Sigmoid colon (tissue), 7 donors: ENCODE results near the gene CDK3. TPM values are rescaled to one million over a fixed set of nuclear protein-coding genes. Genes with fewer than 3 reads are reported as not detected.

Experiments used
- DNase-seq: peaks from one replicate; pipeline ENCODE4 v3.0.0-alpha.2; 2019
- H3K27ac ChIP-seq, 4 donors: fragments of 200-600 bp; sonication (generic); one replicate each; pipeline ENCODE4 v1.5.1; 2016 to 2019; ENCODE audit warnings: mild to moderate bottlenecking in 1 of 4
- H3K27me3 ChIP-seq, 3 donors: fragments of 200-600 bp; sonication (generic); one replicate each; pipeline ENCODE4 v1.5.1; 2019; ENCODE audit warnings: mild to moderate bottlenecking in 1 of 3
- H3K36me3 ChIP-seq, 4 donors: fragments of 200-600 bp; sonication (generic); one replicate each; pipeline ENCODE4 v1.5.1; 2016 to 2019
- H3K4me1 ChIP-seq, 4 donors: fragments of 200-600 bp; sonication (generic); one replicate each; pipeline ENCODE4 v1.5.1; 2017 to 2019
- H3K4me3 ChIP-seq, 4 donors: fragments of 200-600 bp; sonication (generic); one replicate each; pipeline ENCODE4 v1.5.1; 2017 to 2019; ENCODE audit warnings: mild to moderate bottlenecking in 2 of 4, moderate library complexity in 1 of 4
- H3K9me3 ChIP-seq, 4 donors: fragments of 200-600 bp in 3 of 4; sonication (generic) in 3 of 4; one replicate each; pipeline versions ENCODE4 v1.5.1 to v1.6.1; 2013 to 2019
- CTCF ChIP-seq, 4 experiments: fragments of 450-650 bp in 3 of 4; fragments of 200-600 bp in 1 of 4; IDR thresholded peaks; one replicate each; pipeline ENCODE4 v1.5.1; 2016 to 2019; ENCODE audit warnings: antibody characterized with exemption in 4 of 4, mild to moderate bottlenecking in 3 of 4, moderate library complexity in 2 of 4
- EP300 ChIP-seq, 4 donors: sonication (generic); formaldehyde crosslinking; IDR thresholded peaks; one replicate each; pipeline ENCODE4 v1.6.1; 2017; ENCODE audit warnings: antibody characterized with exemption in 4 of 4
- POLR2A ChIP-seq, 2 donors: fragments of 450-650 bp; IDR thresholded peaks; one replicate each; pipeline ENCODE4 v1.6.1; 2016; ENCODE audit warnings: antibody characterized with exemption in 2 of 2, mild to moderate bottlenecking in 2 of 2, moderate library complexity in 2 of 2
- POLR2AphosphoS5 ChIP-seq, 4 donors: sonication (generic); formaldehyde crosslinking; IDR thresholded peaks; one replicate each; pipeline ENCODE4 v1.6.1; 2017; ENCODE audit warnings: antibody characterized with exemption in 4 of 4
- WGBS, 2 donors: extraction: QIAGEN DNeasy Blood & Tissue Kit; methylation state at CpG; one replicate each; pipeline ENCODE4 v1.1.7; 2013; 5-methylcytosine and 5-hydroxymethylcytosine counted together
- intact Hi-C: fragments of 100-400 bp; cut with DNase I; formaldehyde crosslinking; loops from one replicate; pipeline ENCODE4 v1.15.1; 2023
- polyA plus RNA-seq, 3 donors: library from polyadenylated mRNA; stranded (reverse); fragments of 200-250 nt; gene quantifications; one replicate each; pipeline ENCODE4 v1.2.3, GENCODE V29; 2013
- total RNA-seq, 4 donors: library from RNA; depleted of rRNA; stranded (reverse); fragments of >200 nt; gene quantifications; one replicate each; pipeline ENCODE4 v1.1.0, GENCODE V29; 2016
- donor health status: healthy with polysubstance abuse.
- donor health status: Bipolar disorder and iron deficiency.
- donor health status: healthy.

The CDK3 gene
- total and polyA plus RNA-seq, 7 donors, result 0.71 to 15.0 (median 7.3) TPM; not detected in 1

GRCh38 chr17:76005263-76006149 is 4.9 kb downstream of the CDK3 start:
- peaks cover 0 to 10% (median 0%) of the 10 kb centered on the region in 4 donors for H3K4me1 ChIP-seq
- H3K9me3 ChIP-seq, result no peaks in the 10 kb centered on the region
- WGBS, 2 donors, result 43 to 53% methylated on average over 16 of the region's 16 CpGs
- H3K27me3 ChIP-seq, result no peaks in the 10 kb centered on the region
- TF ChIP-seq EP300 (IDR thresholded peaks at IDR 0.05) (no peak), CTCF (IDR thresholded peaks at IDR 0.05) (peak; percentile 45 to 63 (median 62)), POLR2AphosphoS5 (IDR thresholded peaks at IDR 0.05) (peak in 1 of 4 donors; percentile 34), POLR2A (IDR thresholded peaks at IDR 0.05) (no peak)
- no peak overlapping the region for H3K27ac ChIP-seq
- H3K4me3 ChIP-seq, result no peak overlapping the region
- peaks cover 0 to 4% (median 0%) of the 10 kb centered on the region in 4 donors for H3K36me3 ChIP-seq
- peak; percentile 85 for DNase-seq
- intact Hi-C loops, result loop anchor here (1.0 to 10.0 kb wide), 2 partner anchors 100 to 179 kb away; no protein-coding TSS in a partner anchor

GRCh38 chr17:76007131-76007849 is 6.6 kb downstream of the CDK3 start:
- TF ChIP-seq CTCF (IDR thresholded peaks at IDR 0.05), result no peak
- no peak for TF ChIP-seq POLR2A (IDR thresholded peaks at IDR 0.05)
- no peak for TF ChIP-seq EP300 (IDR thresholded peaks at IDR 0.05)
- TF ChIP-seq POLR2AphosphoS5 (IDR thresholded peaks at IDR 0.05), result no peak
- Histone ChIP-seq H3K27ac (no peak overlapping the region), H3K4me3 (no peak overlapping the region), H3K27me3 (no peaks in the 10 kb centered on the region), H3K9me3 (no peaks in the 10 kb centered on the region), H3K4me1 (peaks cover 0 to 9% (median 0%) of the 10 kb centered on the region in 4 donors), H3K36me3 (no peaks in the 10 kb centered on the region)
- intact Hi-C loops, result loop anchor here (10.0 kb wide), 1 partner anchor 178 kb away; no protein-coding TSS in a partner anchor
- DNase-seq, result no peak
- WGBS, 2 donors, result 94 to 95% methylated on average over 39 of the region's 39 CpGs

GRCh38 chr17:76007850-76008165 is 7.2 kb downstream of the CDK3 start:
- no peaks in the 10 kb centered on the region for H3K36me3 ChIP-seq
- no peak overlapping the region for H3K4me3 ChIP-seq
- 89 to 90% methylated on average over 16 of the region's 16 CpGs for WGBS, 2 donors
- no peaks in the 10 kb centered on the region for H3K27me3 ChIP-seq
- H3K9me3 ChIP-seq, result no peaks in the 10 kb centered on the region
- DNase-seq, result no peak
- intact Hi-C loops, result loop anchor here (10.0 kb wide), 1 partner anchor 177 kb away; no protein-coding TSS in a partner anchor
- TF ChIP-seq POLR2A (IDR thresholded peaks at IDR 0.05), result no peak
- no peak for TF ChIP-seq POLR2AphosphoS5 (IDR thresholded peaks at IDR 0.05)
- TF ChIP-seq CTCF (IDR thresholded peaks at IDR 0.05), result no peak
- TF ChIP-seq EP300 (IDR thresholded peaks at IDR 0.05), result no peak
- H3K4me1 ChIP-seq, result peaks cover 0 to 9% (median 0%) of the 10 kb centered on the region in 4 donors
- H3K27ac ChIP-seq, result no peak overlapping the region

- 95 to 97% methylated on average over 36 of the region's 36 CpGs for WGBS, 2 donors
- intact Hi-C loops, result loop anchor here (10.0 kb wide), 1 partner anchor 177 kb away; no protein-coding TSS in a partner anchor
- Histone ChIP-seq H3K27ac (no peak overlapping the region), H3K4me3 (no peak overlapping the region), H3K36me3 (no peaks in the 10 kb centered on the region), H3K4me1 (peaks cover 0 to 9% (median 0%) of the 10 kb centered on the region in 4 donors), H3K27me3 (no peaks in the 10 kb centered on the region), H3K9me3 (no peaks in the 10 kb centered on the region)
- DNase-seq, result no peak
- TF ChIP-seq EP300 (IDR thresholded peaks at IDR 0.05), result no peak
These were observed 7.6 kb downstream of the CDK3 start for GRCh38 chr17:76008208-76008607.
